Measurements from ENCODE around the gene TMEM208.

DNA sequence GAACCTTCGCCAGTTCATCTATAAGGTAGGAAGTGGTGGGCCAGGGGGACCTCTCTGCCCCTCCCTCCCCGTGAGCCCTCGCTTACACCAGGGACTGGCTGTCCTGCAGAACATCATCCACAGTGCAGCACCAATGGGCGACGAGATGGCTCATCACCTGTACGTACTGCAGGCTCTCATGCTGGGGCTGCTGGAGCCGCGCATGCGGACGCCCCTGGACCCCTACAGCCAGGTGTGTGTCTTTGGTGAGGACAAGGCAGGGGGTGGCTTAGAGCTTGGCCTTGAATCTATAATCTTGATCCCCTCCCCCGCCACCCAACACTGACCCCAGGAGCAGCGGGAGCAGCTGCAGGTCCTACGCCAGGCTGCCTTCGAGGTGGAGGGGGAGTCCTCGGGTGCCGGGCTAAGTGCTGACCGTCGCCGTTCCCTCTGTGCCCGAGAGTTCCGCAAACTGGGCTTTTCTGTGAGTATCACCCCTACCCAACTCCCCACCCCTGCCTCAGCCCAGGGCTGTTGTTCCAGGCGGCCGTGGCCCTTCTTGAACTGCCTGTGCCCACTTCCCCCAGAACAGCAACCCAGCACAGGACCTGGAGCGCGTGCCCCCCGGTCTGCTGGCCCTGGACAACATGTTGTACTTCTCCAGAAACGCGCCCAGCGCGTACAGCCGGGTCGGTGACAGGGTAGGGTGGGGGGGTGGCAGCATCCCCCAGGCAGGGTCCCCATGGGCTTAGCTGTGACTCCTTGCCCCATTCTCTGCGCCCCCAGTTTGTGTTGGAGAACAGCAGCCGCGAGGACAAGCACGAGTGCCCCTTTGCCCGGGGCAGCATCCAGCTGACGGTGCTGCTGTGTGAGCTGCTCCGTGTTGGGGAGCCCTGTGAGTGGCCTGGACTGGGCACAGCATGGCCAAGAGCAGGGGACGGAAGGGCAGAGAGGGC is 25.3 kb upstream of the TMEM208 start:
- TF ChIP-seq, protein P1, sequence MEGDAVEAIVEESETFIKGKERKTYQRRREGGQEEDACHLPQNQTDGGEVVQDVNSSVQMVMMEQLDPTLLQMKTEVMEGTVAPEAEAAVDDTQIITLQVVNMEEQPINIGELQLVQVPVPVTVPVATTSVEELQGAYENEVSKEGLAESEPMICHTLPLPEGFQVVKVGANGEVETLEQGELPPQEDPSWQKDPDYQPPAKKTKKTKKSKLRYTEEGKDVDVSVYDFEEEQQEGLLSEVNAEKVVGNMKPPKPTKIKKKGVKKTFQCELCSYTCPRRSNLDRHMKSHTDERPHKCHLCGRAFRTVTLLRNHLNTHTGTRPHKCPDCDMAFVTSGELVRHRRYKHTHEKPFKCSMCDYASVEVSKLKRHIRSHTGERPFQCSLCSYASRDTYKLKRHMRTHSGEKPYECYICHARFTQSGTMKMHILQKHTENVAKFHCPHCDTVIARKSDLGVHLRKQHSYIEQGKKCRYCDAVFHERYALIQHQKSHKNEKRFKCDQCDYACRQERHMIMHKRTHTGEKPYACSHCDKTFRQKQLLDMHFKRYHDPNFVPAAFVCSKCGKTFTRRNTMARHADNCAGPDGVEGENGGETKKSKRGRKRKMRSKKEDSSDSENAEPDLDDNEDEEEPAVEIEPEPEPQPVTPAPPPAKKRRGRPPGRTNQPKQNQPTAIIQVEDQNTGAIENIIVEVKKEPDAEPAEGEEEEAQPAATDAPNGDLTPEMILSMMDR (conservative IDR thresholded peaks at IDR 0.05) = no peak
- no peak for TF ChIP-seq ZFX (IDR thresholded peaks at IDR 0.05)
